Testis (tissue), 3 donors: ENCODE data around the gene ERMARD. TPM values are rescaled to one million over a fixed set of nuclear protein-coding genes. Genes with fewer than 3 reads are reported as not detected.
A peak's percentile ranks its signal among the peaks of the same experiment; 100 is the strongest.

Experiments
- DNase-seq: peaks from one replicate; pipeline ENCODE4 v3.0.0-alpha.2; 2019
- H3K27ac ChIP-seq, 2 donors: fragments of 200-600 bp; sonication (generic); one replicate each; pipeline ENCODE4 v1.5.1; 2019
- H3K27me3 ChIP-seq: fragments of 200-600 bp; sonication (generic); one replicate; pipeline ENCODE4 v1.5.1; 2019
- H3K36me3 ChIP-seq: fragments of 200-600 bp; sonication (generic); one replicate; pipeline ENCODE4 v1.5.1; 2017; ENCODE audit warnings: low read depth; ENCODE audit errors: missing control alignments
- H3K4me1 ChIP-seq: fragments of 200-600 bp; sonication (generic); one replicate; pipeline ENCODE4 v1.5.1; 2019
- H3K4me3 ChIP-seq, 2 donors: fragments of 200-600 bp; sonication (generic); one replicate each; pipeline ENCODE4 v1.5.1; 2017 to 2019
- H3K9me3 ChIP-seq: fragments of 200-600 bp; sonication (generic); one replicate; pipeline ENCODE4 v1.5.1; 2017
- CTCF ChIP-seq, 3 experiments: fragments of 450-650 bp in 2 of 3; fragments of 200-600 bp in 1 of 3; sonication (generic) in 1 of 3; IDR thresholded peaks; one replicate each; pipeline ENCODE4 v1.5.1; 2016 to 2019; ENCODE audit warnings: antibody characterized with exemption in 3 of 3, mild to moderate bottlenecking in 2 of 3, moderate library complexity in 1 of 3
- POLR2A ChIP-seq: fragments of 450-650 bp; IDR thresholded peaks from one replicate; pipeline ENCODE4 v1.6.1; 2017; ENCODE audit warnings: antibody characterized with exemption, mild to moderate bottlenecking, moderate library complexity
- WGBS, 2 donors: methylation state at CpG; one replicate each; pipeline ENCODE4 v1.1.5; 2018; 5-methylcytosine and 5-hydroxymethylcytosine counted together
- intact Hi-C: fragments of 100-400 bp; cut with DNase I; formaldehyde crosslinking; loops from one replicate; pipeline ENCODE4 v1.15.1; 2023; ENCODE audit warnings: low total_unique reads
- polyA plus RNA-seq: library from polyadenylated mRNA; stranded (reverse); fragments of 350-450 nt; fragmentation: Illumina TruSeq; extraction: RNeasy Lipid Tissue Mini Kit (QIAGEN cat#74804); gene quantifications from one replicate; pipeline ENCODE4 v1.2.3, GENCODE V29; 2014; ENCODE audit warnings: low read depth, low replicate concordance; ENCODE audit not compliant: insufficient read depth
- total RNA-seq, 2 donors: library from RNA; depleted of rRNA; stranded (reverse); fragments of >200 nt; gene quantifications; one replicate each; pipeline ENCODE4 v1.2.3, GENCODE V29; 2016

The ERMARD gene
- total and polyA plus RNA-seq, 3 donors from 2014 or later, result 48.3 to 77.6 (median 56.6) TPM

- peaks cover 12% of the 10 kb centered on the region for H3K4me1 ChIP-seq
- intact Hi-C loops, result no loop called here
- WGBS, 2 donors, result 3% methylated on average over 21 of the region's 89 CpGs; no CpG with 5 or more reads in 1 of the 2 donors
- H3K4me3 ChIP-seq, result peak overlapping the region in 1 of 2 donors; percentile 77
- H3K36me3 ChIP-seq, result no peaks in the 10 kb centered on the region
- H3K9me3 ChIP-seq, result no peaks in the 10 kb centered on the region
- DNase-seq, result peak; percentile 41
- TF ChIP-seq CTCF (IDR thresholded peaks at IDR 0.05) (no peak), POLR2A (no peak)
- no peaks in the 10 kb centered on the region for H3K27me3 ChIP-seq
- peak overlapping the region in 1 of 2 donors; percentile 96 for H3K27ac ChIP-seq
Measured at GRCh38 chr6:169723991-169724493, 27.4 kb upstream of the ERMARD start.

DNA sequence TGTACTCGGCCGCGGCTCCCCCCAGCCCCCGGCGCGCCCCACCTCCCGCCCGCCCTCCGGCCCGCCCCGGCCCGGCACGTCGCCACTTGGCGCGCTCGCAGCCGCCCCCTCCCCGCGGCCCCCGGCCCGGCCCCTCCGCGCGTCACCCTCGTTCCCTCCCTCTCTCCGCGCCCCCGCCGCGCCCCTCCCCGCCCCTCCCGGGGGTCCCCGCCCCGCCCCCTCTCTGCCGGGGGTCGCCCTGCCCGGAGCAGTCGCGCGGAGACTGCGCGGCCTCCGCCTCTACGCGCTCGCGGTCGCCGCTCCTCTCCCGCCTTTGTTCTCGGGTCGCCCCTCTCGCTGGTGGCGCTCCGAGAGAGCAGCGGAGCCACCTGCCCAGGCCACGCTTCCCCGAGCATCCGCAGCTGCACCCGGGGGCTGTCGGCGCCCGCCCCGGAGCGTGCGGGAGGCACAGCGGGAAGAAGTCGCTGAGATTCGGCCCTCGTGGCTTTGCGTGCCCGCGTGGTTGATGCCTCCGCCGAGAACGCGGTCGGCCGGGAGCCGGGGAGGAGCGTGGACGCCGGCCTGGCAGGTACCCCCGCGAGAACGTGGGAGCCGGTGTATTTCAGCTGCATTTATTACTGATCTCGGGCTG, 26.8 kb upstream of the ERMARD start, which contains the start of gene PHF10:
Gene PHF10, minus strand, starts transcription at position 7 of the 631 bp plus-strand sequence. CDS start 569 bp downstream, outside the sequence.
- H3K9me3 ChIP-seq, result no peaks in the 10 kb centered on the region
- no peaks in the 10 kb centered on the region for H3K36me3 ChIP-seq
- H3K27ac ChIP-seq, result peak within 1 kb of the TSS; percentile 91 to 96
- peak; percentile 56 for DNase-seq
- no peaks in the 10 kb centered on the region for H3K27me3 ChIP-seq
- TF ChIP-seq POLR2A, result no peak
- no peak for TF ChIP-seq CTCF (IDR thresholded peaks at IDR 0.05)
- 0 to 1% methylated on average over 1 to 46 of the region's 89 CpGs for WGBS, 2 donors
- H3K4me1 ChIP-seq, result peaks cover 12% of the 10 kb centered on the region
- peak within 1 kb of the TSS; percentile 77 to 80 for H3K4me3 ChIP-seq
- intact Hi-C loops, result no loop called here

DNA sequence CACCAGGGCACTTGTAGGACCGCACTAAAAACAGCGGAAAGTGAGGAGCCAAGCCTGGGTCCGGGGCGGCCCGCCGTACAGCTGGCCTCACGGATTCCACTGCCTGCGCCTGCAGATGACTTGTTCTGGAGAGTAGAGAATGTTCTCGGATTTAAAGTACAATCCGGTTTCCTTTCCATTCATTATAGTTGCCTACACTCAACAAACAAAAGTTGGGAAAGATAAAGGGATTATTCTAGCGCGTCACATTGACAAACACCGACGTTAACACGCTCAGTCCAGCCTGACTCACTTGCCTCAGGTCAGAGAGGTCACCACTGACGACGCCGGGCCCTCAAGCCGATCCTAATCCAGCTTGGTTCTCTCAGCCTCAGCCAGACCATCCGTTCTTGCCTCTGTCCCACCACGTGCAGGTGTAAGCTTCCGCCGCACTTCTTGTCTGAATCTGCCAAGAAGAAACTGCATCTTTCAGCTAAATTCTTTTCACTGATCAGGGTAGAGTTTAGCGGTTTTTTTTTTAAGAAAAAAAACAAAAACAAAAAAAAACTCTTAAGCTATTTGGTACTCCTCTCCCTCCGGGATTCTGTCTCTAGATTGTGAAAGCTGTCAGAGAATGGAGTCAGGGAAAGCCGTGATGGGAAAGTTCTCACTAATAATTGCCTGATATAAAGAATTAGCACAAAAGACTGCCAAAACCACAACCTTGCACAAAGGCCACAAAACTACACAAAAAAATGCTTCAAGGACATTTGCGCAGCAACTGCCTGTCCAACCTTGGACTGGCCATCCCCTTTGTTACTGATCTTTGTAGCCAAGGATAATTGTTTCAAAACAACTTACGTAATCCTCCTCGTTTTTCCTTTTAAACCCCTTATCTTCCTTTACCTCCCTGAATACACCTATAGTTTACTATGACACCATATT, 26.0 kb upstream of the ERMARD start:
- H3K36me3 ChIP-seq, result no peaks in the 10 kb centered on the region
- 9 to 10% methylated on average over 29 of the region's 29 CpGs for WGBS, 2 donors
- intact Hi-C loops, result no loop called here

DNA sequence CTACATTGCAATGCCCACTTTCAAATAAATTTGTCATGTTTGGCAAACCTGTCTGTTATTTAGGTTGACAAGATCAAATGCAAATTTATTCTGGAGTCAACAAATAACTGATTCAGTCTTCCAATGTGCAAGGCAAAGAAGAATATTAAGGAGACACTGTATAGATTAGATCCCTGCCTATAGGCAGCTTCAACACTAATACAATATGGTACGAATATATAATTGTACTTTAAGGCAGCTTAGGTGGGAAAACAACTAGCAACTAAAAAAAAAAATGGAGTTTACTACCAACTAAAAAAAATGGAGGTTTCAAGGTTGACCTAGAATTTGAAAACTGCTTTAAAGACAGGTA, 25.4 kb upstream of the ERMARD start:
- H3K9me3 ChIP-seq, result no peaks in the 10 kb centered on the region
- no peak overlapping the region for H3K4me3 ChIP-seq
- DNase-seq, result no peak
- TF ChIP-seq CTCF (IDR thresholded peaks at IDR 0.05), result no peak
- 73 to 80% methylated on average over 1 of the region's 1 CpG for WGBS, 2 donors
- no peaks in the 10 kb centered on the region for H3K27me3 ChIP-seq
- peaks cover 12% of the 10 kb centered on the region for H3K4me1 ChIP-seq
- peak overlapping the region in 1 of 2 donors; percentile 91 for H3K27ac ChIP-seq
- H3K36me3 ChIP-seq, result no peaks in the 10 kb centered on the region
- intact Hi-C loops, result no loop called here

More for the DNA sequence above, 26.0 kb upstream of the ERMARD start:
- peak overlapping the region; percentile 91 to 96 for H3K27ac ChIP-seq
- DNase-seq, result peak; percentile 77
- no peaks in the 10 kb centered on the region for H3K27me3 ChIP-seq
- no peaks in the 10 kb centered on the region for H3K9me3 ChIP-seq
- TF ChIP-seq CTCF (IDR thresholded peaks at IDR 0.05) (no peak), POLR2A (no peak)
- peak overlapping the region; percentile 77 to 80 for H3K4me3 ChIP-seq
- peaks cover 12% of the 10 kb centered on the region for H3K4me1 ChIP-seq
